HEK293 (cell line): ENCODE data around the gene UGT1A1.

ENCODE experiments used
- HOXA7 ChIP-seq: sonication (generic); formaldehyde crosslinking; IDR thresholded peaks from 2 replicates; pipeline ENCODE4 v1.8.1; 2022; ENCODE audit warnings: missing genetic modification reagents, borderline replicate concordance
- ZNF133 ChIP-seq: fragments of 450-650 bp; formaldehyde crosslinking; IDR thresholded peaks from 2 replicates; pipeline ENCODE4 v1.5.1; 2016; ENCODE audit warnings: missing biosample characterization, missing genetic modification characterization
- TF ChIP-seq, protein P1 (sequence below): sonication (generic); formaldehyde crosslinking; IDR thresholded peaks from 2 replicates; pipeline ENCODE4 v1.8.1; 2022; ENCODE audit warnings: mild to moderate bottlenecking, moderate library complexity, missing genetic modification reagents
- TF ChIP-seq, protein P2 (sequence below): fragments of 450-650 bp; formaldehyde crosslinking; IDR thresholded peaks from 2 replicates; pipeline ENCODE4 v1.5.1; 2016; ENCODE audit warnings: missing biosample characterization, missing genetic modification characterization

DNA sequence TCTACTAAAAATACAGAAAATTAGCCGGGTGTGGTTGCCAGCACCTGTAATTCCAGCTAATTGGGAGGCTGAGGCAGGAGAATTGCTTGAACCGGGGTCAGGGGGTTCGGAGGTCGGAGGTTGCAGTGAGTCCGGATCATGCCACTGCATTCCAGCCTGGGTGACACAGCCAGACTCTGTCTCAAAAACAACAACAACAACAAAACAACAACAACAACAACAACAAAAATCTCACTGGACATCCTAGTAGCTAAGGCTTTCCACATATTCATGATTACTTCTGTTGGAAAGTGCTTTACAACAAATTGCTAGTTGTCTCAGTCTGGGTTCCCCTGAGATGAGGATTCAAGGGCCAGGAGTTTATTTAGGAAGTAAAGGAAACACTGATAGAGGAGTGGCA, 13.8 kb downstream of the UGT1A1 start:
- TF ChIP-seq, protein P1, sequence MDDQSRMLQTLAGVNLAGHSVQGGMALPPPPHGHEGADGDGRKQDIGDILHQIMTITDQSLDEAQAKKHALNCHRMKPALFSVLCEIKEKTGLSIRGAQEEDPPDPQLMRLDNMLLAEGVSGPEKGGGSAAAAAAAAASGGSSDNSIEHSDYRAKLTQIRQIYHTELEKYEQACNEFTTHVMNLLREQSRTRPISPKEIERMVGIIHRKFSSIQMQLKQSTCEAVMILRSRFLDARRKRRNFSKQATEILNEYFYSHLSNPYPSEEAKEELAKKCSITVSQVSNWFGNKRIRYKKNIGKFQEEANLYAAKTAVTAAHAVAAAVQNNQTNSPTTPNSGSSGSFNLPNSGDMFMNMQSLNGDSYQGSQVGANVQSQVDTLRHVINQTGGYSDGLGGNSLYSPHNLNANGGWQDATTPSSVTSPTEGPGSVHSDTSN (CRISPR knock-in tag): no peak
- TF ChIP-seq ZNF133 (tag by site-specific recombination): no peak
- TF ChIP-seq, protein P2, sequence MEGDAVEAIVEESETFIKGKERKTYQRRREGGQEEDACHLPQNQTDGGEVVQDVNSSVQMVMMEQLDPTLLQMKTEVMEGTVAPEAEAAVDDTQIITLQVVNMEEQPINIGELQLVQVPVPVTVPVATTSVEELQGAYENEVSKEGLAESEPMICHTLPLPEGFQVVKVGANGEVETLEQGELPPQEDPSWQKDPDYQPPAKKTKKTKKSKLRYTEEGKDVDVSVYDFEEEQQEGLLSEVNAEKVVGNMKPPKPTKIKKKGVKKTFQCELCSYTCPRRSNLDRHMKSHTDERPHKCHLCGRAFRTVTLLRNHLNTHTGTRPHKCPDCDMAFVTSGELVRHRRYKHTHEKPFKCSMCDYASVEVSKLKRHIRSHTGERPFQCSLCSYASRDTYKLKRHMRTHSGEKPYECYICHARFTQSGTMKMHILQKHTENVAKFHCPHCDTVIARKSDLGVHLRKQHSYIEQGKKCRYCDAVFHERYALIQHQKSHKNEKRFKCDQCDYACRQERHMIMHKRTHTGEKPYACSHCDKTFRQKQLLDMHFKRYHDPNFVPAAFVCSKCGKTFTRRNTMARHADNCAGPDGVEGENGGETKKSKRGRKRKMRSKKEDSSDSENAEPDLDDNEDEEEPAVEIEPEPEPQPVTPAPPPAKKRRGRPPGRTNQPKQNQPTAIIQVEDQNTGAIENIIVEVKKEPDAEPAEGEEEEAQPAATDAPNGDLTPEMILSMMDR (tag by site-specific recombination): no peak
- TF ChIP-seq HOXA7 (CRISPR knock-in tag): no peak
